H9 (cell line): ENCODE data around the gene ERC1. TPM values are rescaled to one million over a fixed set of nuclear protein-coding genes. Genes with fewer than 3 reads are reported as not detected.

ENCODE experiments used
- DNase-seq: peaks from one replicate; pipeline ENCODE4 v3.0.0-alpha.2; 2017
- H2AFZ ChIP-seq: one replicate; pipeline ENCODE4 v1.6.1; 2013; ENCODE audit warnings: mild to moderate bottlenecking, low read length, control low read depth, moderate library complexity
- H2AK5ac ChIP-seq: 2 replicates; pipeline ENCODE4 v1.6.1; 2013; ENCODE audit warnings: low read length, control low read depth, mixed read lengths; ENCODE audit not compliant: insufficient read length
- H2BK120ac ChIP-seq: one replicate; pipeline ENCODE4 v1.6.1; 2013; ENCODE audit warnings: low read depth, mild to moderate bottlenecking, low read length, control low read depth, inconsistent platforms; ENCODE audit not compliant: poor library complexity, severe bottlenecking
- H2BK12ac ChIP-seq: 2 replicates; pipeline ENCODE4 v1.6.1; 2013; ENCODE audit warnings: low read length, control low read depth, mixed read lengths, low read depth; ENCODE audit not compliant: insufficient read length
- H2BK15ac ChIP-seq: 2 replicates; pipeline ENCODE4 v1.6.1; 2013; ENCODE audit warnings: low read depth, low read length, control low read depth
- H2BK20ac ChIP-seq: one replicate; pipeline ENCODE4 v1.6.1; 2013; ENCODE audit warnings: low read depth, mild to moderate bottlenecking, low read length, control low read depth, inconsistent platforms; ENCODE audit not compliant: poor library complexity, severe bottlenecking
- H2BK5ac ChIP-seq: 2 replicates; pipeline ENCODE4 v1.6.1; 2013; ENCODE audit warnings: low read length, control low read depth, mixed read lengths; ENCODE audit not compliant: insufficient read length
- H3K14ac ChIP-seq: 2 replicates; pipeline ENCODE4 v1.6.1; 2013; ENCODE audit warnings: low read length, control low read depth; ENCODE audit not compliant: insufficient read depth
- H3K18ac ChIP-seq: 2 replicates; pipeline ENCODE4 v1.6.1; 2013; ENCODE audit warnings: low read depth, mild to moderate bottlenecking, mixed read lengths, low read length, control low read depth; ENCODE audit not compliant: insufficient read length
- H3K23ac ChIP-seq: 2 replicates; pipeline ENCODE4 v1.6.1; 2013; ENCODE audit warnings: low read length, control low read depth, mixed read lengths, low read depth; ENCODE audit not compliant: insufficient read length
- H3K23me2 ChIP-seq: 2 replicates; pipeline ENCODE4 v1.6.1; 2013; ENCODE audit warnings: low read depth, mild to moderate bottlenecking, mixed read lengths, low read length, control low read depth; ENCODE audit not compliant: insufficient read length, poor library complexity, severe bottlenecking
- H3K27ac ChIP-seq: 2 replicates; pipeline ENCODE4 v1.5.1; 2013; ENCODE audit warnings: low read length, control low read depth, mixed read lengths, low read depth; ENCODE audit not compliant: insufficient read length
- H3K27me3 ChIP-seq: 2 replicates; pipeline ENCODE4 v1.6.1; 2013; ENCODE audit warnings: low read length, control low read depth, inconsistent platforms; ENCODE audit not compliant: insufficient read depth
- H3K4ac ChIP-seq: 2 replicates; pipeline ENCODE4 v1.6.1; 2013; ENCODE audit warnings: low read depth, mild to moderate bottlenecking, control low read depth, inconsistent platforms, low read length, moderate library complexity
- H3K4me1 ChIP-seq: 2 replicates; pipeline ENCODE4 v1.6.1; 2013; ENCODE audit warnings: low read length, control low read depth, inconsistent platforms; ENCODE audit not compliant: insufficient read depth
- H3K4me2 ChIP-seq: 2 replicates; pipeline ENCODE4 v1.6.1; 2013; ENCODE audit warnings: low read length, control low read depth, mixed read lengths; ENCODE audit not compliant: insufficient read length, insufficient read depth
- H3K56ac ChIP-seq: 2 replicates; pipeline ENCODE4 v1.6.1; 2013; ENCODE audit warnings: low read depth, mild to moderate bottlenecking, mixed read lengths, low read length, control low read depth; ENCODE audit not compliant: insufficient read length
- H3K79me1 ChIP-seq: 2 replicates; pipeline ENCODE4 v1.6.1; 2013; ENCODE audit warnings: low read depth, mild to moderate bottlenecking, moderate library complexity, low read length, control low read depth, inconsistent platforms; ENCODE audit not compliant: insufficient read depth, poor library complexity, severe bottlenecking
- H3K79me2 ChIP-seq: 2 replicates; pipeline ENCODE4 v1.6.1; 2013; ENCODE audit warnings: low read length, control low read depth, inconsistent platforms; ENCODE audit not compliant: insufficient read depth
- H3K9ac ChIP-seq: 2 replicates; pipeline ENCODE4 v1.6.1; 2013; ENCODE audit warnings: low read length, control low read depth, mixed read lengths; ENCODE audit not compliant: insufficient read length; ENCODE audit errors: extremely low read depth
- H3K9me3 ChIP-seq: one replicate; pipeline ENCODE4 v1.6.1; 2013; ENCODE audit warnings: low read depth, low read length, inconsistent platforms; ENCODE audit not compliant: control insufficient read depth
- H3T11ph ChIP-seq: one replicate; pipeline ENCODE4 v1.6.1; 2013; ENCODE audit warnings: mild to moderate bottlenecking, low read length, control low read depth, inconsistent platforms
- H4K20me1 ChIP-seq: one replicate; pipeline ENCODE4 v1.6.1; 2013; ENCODE audit not compliant: control insufficient read depth, insufficient read length, insufficient read depth
- H4K5ac ChIP-seq: 2 replicates; pipeline ENCODE4 v1.6.1; 2013; ENCODE audit warnings: low read depth, mild to moderate bottlenecking, mixed read lengths, low read length, control low read depth; ENCODE audit not compliant: insufficient read length
- H4K8ac ChIP-seq: replicated peaks from 2 replicates; pipeline ENCODE4 v1.6.1; 2013; ENCODE audit warnings: low read length, control low read depth, mixed read lengths, low read depth; ENCODE audit not compliant: insufficient read length
- H4K91ac ChIP-seq: 2 replicates; pipeline ENCODE4 v1.6.1; 2013; ENCODE audit warnings: low read depth, mild to moderate bottlenecking, moderate library complexity, mixed read lengths, low read length, control low read depth; ENCODE audit not compliant: insufficient read length
- H3K27ac Mint-ChIP-seq, 3 experiments: 2 replicates in 2 of 3; 3 replicates in 1 of 3; pipeline ENCODE4 v1.8.0; 2020 to 2021; ENCODE audit warnings: mixed read lengths in 3 of 3, mild to moderate bottlenecking in 1 of 3, moderate library complexity in 1 of 3
- H3K27me3 Mint-ChIP-seq: 2 replicates; pipeline ENCODE4 v1.8.0; 2021; ENCODE audit warnings: low read depth, mild to moderate bottlenecking, moderate library complexity, mixed read lengths
- H3K36me3 Mint-ChIP-seq, 3 experiments: 2 replicates in 2 of 3; 3 replicates in 1 of 3; pipeline ENCODE4 v1.8.0; 2020 to 2021; ENCODE audit warnings: low read depth in 3 of 3, mixed read lengths in 3 of 3; ENCODE audit not compliant: insufficient read depth in 1 of 3
- H3K4me1 Mint-ChIP-seq, 2 experiments: 2 replicates each; pipeline ENCODE4 v1.8.0; 2020; ENCODE audit warnings: mixed read lengths in 2 of 2
- H3K4me3 Mint-ChIP-seq, 2 experiments: 2 replicates in 1 of 2; 3 replicates in 1 of 2; pipeline ENCODE4 v1.8.0; 2020 to 2021; ENCODE audit warnings: mild to moderate bottlenecking in 2 of 2, mixed read lengths in 2 of 2, moderate library complexity in 1 of 2
- H3K9me3 Mint-ChIP-seq, 2 experiments: 2 replicates in 1 of 2; 3 replicates in 1 of 2; pipeline ENCODE4 v1.8.0; 2020; ENCODE audit warnings: mild to moderate bottlenecking in 2 of 2, mixed read lengths in 2 of 2, moderate library complexity in 1 of 2
- total RNA-seq: library from RNA; stranded (reverse); gene quantifications from 2 replicates; pipeline ENCODE4 v1.2.1, GENCODE V29; 2021
- TF ChIP-seq, protein P1 (sequence below): fragments of 200-600 bp; sonication (generic); conservative IDR thresholded peaks from 3 replicates; pipeline ENCODE4 v1.8.0; 2021; ENCODE audit warnings: antibody characterized with exemption, mild to moderate bottlenecking

The ERC1 gene
- total RNA-seq, 1 experiment from 2014 or later, result 51.2 TPM

DNA sequence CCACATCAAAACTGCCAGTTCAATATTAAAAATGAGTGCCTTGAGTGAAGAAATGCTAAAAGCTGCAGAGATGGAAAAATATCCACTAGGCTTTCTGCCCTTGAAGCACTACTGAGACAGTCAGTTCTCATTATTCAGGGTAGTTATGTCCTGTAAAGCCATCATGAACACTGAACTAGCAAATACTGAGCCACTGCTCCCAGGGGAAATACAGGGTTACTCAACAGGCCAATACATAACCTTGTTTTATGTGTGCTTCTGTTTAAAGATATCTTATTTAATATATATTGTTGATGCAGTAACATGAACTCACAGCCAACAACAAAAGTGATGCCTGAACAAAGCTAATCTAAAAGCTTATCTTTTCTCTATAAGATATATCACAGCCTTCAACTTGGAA is 44.8 kb upstream of the ERC1 start:
- H2BK20ac ChIP-seq, result no peak overlapping the region
- no peak overlapping the region for H3K4me3 Mint-ChIP-seq
- H2AFZ ChIP-seq, result no peak overlapping the region
- peaks cover 0 to 6% of the 10 kb centered on the region in 2 experiments; a peak in 1 of 5 replicates for H3K9me3 Mint-ChIP-seq
- H3K4me1 Mint-ChIP-seq, result peaks cover 3 to 10% of the 10 kb centered on the region in 2 experiments; a peak in 3 of 4 replicates
- peaks cover 6 to 30% (median 21%) of the 10 kb centered on the region in 3 experiments; a peak in 6 of 7 replicates for H3K36me3 Mint-ChIP-seq
- H4K5ac ChIP-seq, result no peak overlapping the region
- no peak overlapping the region for H4K91ac ChIP-seq
- no peaks in the 10 kb centered on the region; the same call in 1 of the 2 replicates for H3K4me1 ChIP-seq
- H2BK120ac ChIP-seq, result no peak overlapping the region
- no peak overlapping the region for H3K9ac ChIP-seq
- no peak overlapping the region for H3K4ac ChIP-seq
- H3K23me2 ChIP-seq, result no peaks in the 10 kb centered on the region
- no peak overlapping the region for H3K14ac ChIP-seq
- no peak overlapping the region for H2AK5ac ChIP-seq
- no peak overlapping the region for H3K23ac ChIP-seq
- TF ChIP-seq, protein P1, sequence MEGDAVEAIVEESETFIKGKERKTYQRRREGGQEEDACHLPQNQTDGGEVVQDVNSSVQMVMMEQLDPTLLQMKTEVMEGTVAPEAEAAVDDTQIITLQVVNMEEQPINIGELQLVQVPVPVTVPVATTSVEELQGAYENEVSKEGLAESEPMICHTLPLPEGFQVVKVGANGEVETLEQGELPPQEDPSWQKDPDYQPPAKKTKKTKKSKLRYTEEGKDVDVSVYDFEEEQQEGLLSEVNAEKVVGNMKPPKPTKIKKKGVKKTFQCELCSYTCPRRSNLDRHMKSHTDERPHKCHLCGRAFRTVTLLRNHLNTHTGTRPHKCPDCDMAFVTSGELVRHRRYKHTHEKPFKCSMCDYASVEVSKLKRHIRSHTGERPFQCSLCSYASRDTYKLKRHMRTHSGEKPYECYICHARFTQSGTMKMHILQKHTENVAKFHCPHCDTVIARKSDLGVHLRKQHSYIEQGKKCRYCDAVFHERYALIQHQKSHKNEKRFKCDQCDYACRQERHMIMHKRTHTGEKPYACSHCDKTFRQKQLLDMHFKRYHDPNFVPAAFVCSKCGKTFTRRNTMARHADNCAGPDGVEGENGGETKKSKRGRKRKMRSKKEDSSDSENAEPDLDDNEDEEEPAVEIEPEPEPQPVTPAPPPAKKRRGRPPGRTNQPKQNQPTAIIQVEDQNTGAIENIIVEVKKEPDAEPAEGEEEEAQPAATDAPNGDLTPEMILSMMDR, result no peak
- 0 out of 7 replicates have a peak overlapping the region, but pooled peaks of 1 of the 3 experiments have one; percentile 87 for H3K27ac Mint-ChIP-seq
- no peak overlapping the region for H2BK15ac ChIP-seq
- H3K56ac ChIP-seq, result no peak overlapping the region
- H3K27me3 Mint-ChIP-seq, result no peaks in the 10 kb centered on the region
- H3K18ac ChIP-seq, result no peak overlapping the region
- H3K79me2 ChIP-seq, result peaks cover 3% of the 10 kb centered on the region; the same call in 1 of the 2 replicates
- H3T11ph ChIP-seq, result no peak overlapping the region
- H2BK5ac ChIP-seq, result no peak overlapping the region
- no peak overlapping the region for H2BK12ac ChIP-seq
- H3K9me3 ChIP-seq, result no peaks in the 10 kb centered on the region
- H3K79me1 ChIP-seq, result no peaks in the 10 kb centered on the region
- no peak overlapping the region for H3K27ac ChIP-seq
- no peaks in the 10 kb centered on the region for H3K27me3 ChIP-seq
- DNase-seq, result no peak
- H4K8ac ChIP-seq, result no peak overlapping the region
- no peak overlapping the region for H3K4me2 ChIP-seq
- H4K20me1 ChIP-seq, result no peaks in the 10 kb centered on the region
